NT2/D1 (cell line): ENCODE data around the gene RSU1.

ENCODE experiments used
- YY1 ChIP-seq: IDR thresholded peaks from 2 replicates; pipeline ENCODE4 v1.6.1; 2011; ENCODE audit not compliant: insufficient read length, insufficient read depth
- ZNF274 ChIP-seq: IDR thresholded peaks from 2 replicates; pipeline ENCODE4 v1.6.1; 2011; ENCODE audit warnings: mild to moderate bottlenecking, low read depth, low read length

GRCh38 chr10:16866541-16867275 lies 49.5 kb upstream of the RSU1 start:
- TF ChIP-seq ZNF274, result no peak
- TF ChIP-seq YY1, result no peak
